Endothelial cell of umbilical vein (primary cell): ENCODE results near the gene PRIMPOL. TPM values are rescaled to one million over a fixed set of nuclear protein-coding genes. Genes with fewer than 3 reads are reported as not detected.

Experiments
- BruUV-seq: library from RNA; stranded (reverse); fragments of 400-500 nt; replicated peaks from 2 replicates; lab custom pipeline; 2021; lab: Mats Ljungman, UMichigan
- CTCF ChIA-PET: fragments of 300-600, 350-600 bp; sonication (Branson Sonifier 250); formaldehyde crosslinking; loops from one replicate; lab custom pipeline; 2021; ENCODE audit warnings: antibody characterized with exemption, inconsistent platforms; lab: Charles Lee
- POLR2A ChIA-PET: fragments of 300-600, 350-600 bp; sonication (Branson Sonifier 250); formaldehyde crosslinking; loops from one replicate; lab custom pipeline; 2021; ENCODE audit warnings: antibody characterized with exemption, inconsistent platforms; lab: Charles Lee
- DNase-seq: peaks from one replicate; pipeline ENCODE4 v3.0.0-alpha.2; 2011; ENCODE audit warnings: low read depth, low spot score
- FAIRE-seq: peaks from 2 replicates; lab custom pipeline; 2011; peaks lifted over from hg19 to GRCh38; lab: Jason Lieb, UNC
- H2AFZ ChIP-seq: 2 replicates; pipeline ENCODE4 v1.6.0; 2012; ENCODE audit warnings: low read depth, low read length, control low read depth, inconsistent platforms
- H3K27ac ChIP-seq: 2 replicates; pipeline ENCODE4 v1.5.1; 2011; ENCODE audit warnings: low read depth, mild to moderate bottlenecking, control low read depth, low read length, moderate library complexity; ENCODE audit not compliant: insufficient read depth
- H3K27me3 ChIP-seq, 2 experiments: 2 replicates each; pipeline versions ENCODE4 v1.6.0 to v1.6.1; 2011; ENCODE audit warnings: low read length in 2 of 2, mixed read lengths in 1 of 2; ENCODE audit not compliant: control insufficient read depth in 2 of 2, insufficient read depth in 2 of 2
- H3K36me3 ChIP-seq, 2 experiments: 2 replicates in 1 of 2; 3 replicates in 1 of 2; pipeline ENCODE4 v1.5.1; 2011; ENCODE audit warnings: low read length in 2 of 2, mild to moderate bottlenecking in 1 of 2, moderate library complexity in 1 of 2; ENCODE audit not compliant: control insufficient read depth in 2 of 2, insufficient read depth in 2 of 2; ENCODE audit errors: extremely low read depth in 1 of 2
- H3K4me1 ChIP-seq: 3 replicates; pipeline ENCODE4 v1.5.1; 2011; ENCODE audit warnings: mild to moderate bottlenecking, low read length; ENCODE audit not compliant: control insufficient read depth, insufficient read depth; ENCODE audit errors: extremely low read depth
- H3K4me2 ChIP-seq: 2 replicates; pipeline ENCODE4 v1.6.1; 2011; ENCODE audit warnings: low read length, control low read depth, mixed read lengths; ENCODE audit not compliant: insufficient read depth
- H3K4me3 ChIP-seq, 3 experiments: fragments of 200-600 bp in 1 of 3; sonication (generic), shearing (Covaris generic) in 1 of 3; replicated peaks in 1 of 3; 2 replicates each; pipeline ENCODE4 v1.5.1; 2011 to 2016; ENCODE audit warnings: control low read depth in 3 of 3, low read length in 3 of 3, mild to moderate bottlenecking in 2 of 3, inconsistent platforms in 1 of 3, low read depth in 1 of 3, moderate library complexity in 1 of 3; ENCODE audit not compliant: insufficient read depth in 1 of 3
- H3K79me2 ChIP-seq: 2 replicates; pipeline ENCODE4 v1.6.0; 2012; ENCODE audit warnings: low read length, inconsistent platforms; ENCODE audit not compliant: control insufficient read depth, insufficient read depth
- H3K9ac ChIP-seq: replicated peaks from 2 replicates; pipeline ENCODE3; 2011; ENCODE audit warnings: low read length, control low read depth; ENCODE audit not compliant: insufficient read depth; ENCODE audit errors: extremely low read depth
- H3K9me1 ChIP-seq: replicated peaks from 3 replicates; pipeline ENCODE4 v1.6.0; 2011; ENCODE audit warnings: mild to moderate bottlenecking, low read length; ENCODE audit not compliant: control insufficient read depth, insufficient read depth; ENCODE audit errors: extremely low read depth
- H3K9me3 ChIP-seq: replicated peaks from 2 replicates; pipeline ENCODE4 v1.5.1; 2012; ENCODE audit warnings: low read length, inconsistent platforms; ENCODE audit not compliant: control insufficient read depth, insufficient read depth
- H4K20me1 ChIP-seq: replicated peaks from 2 replicates; pipeline ENCODE3; 2011; ENCODE audit warnings: mild to moderate bottlenecking, low read length; ENCODE audit not compliant: control insufficient read depth, insufficient read depth; ENCODE audit errors: extremely low read depth
- EZH2 ChIP-seq: IDR thresholded peaks from 2 replicates; pipeline ENCODE4 v1.6.1; 2012; ENCODE audit warnings: borderline replicate concordance, low read depth, mild to moderate bottlenecking, moderate library complexity, low read length, inconsistent platforms; ENCODE audit not compliant: severe bottlenecking
- FOS ChIP-seq: IDR thresholded peaks from 2 replicates; pipeline ENCODE4 v1.6.1; 2011; ENCODE audit warnings: mild to moderate bottlenecking, low read length, moderate library complexity, borderline replicate concordance; ENCODE audit not compliant: insufficient read depth
- POLR2A ChIP-seq: IDR thresholded peaks from 2 replicates; pipeline ENCODE4 v1.6.1; 2012; ENCODE audit warnings: low read depth, mild to moderate bottlenecking, control low read depth, low read length
- dilution Hi-C: fragments of 300-500 bp; cut with MboI; formaldehyde crosslinking; loops from one replicate; pipeline ENCODE4 v1.15.0; 2019; ENCODE audit warnings: low sequenced_read_pairs; ENCODE audit not compliant: extremely low pct_ligation_motif_present
- intact Hi-C: fragments of 100-400 bp; cut with micrococcal nuclease; formaldehyde crosslinking; loops from one replicate; pipeline ENCODE4 v1.10.0; 2022
- polyA plus RNA-seq, 4 experiments: library from polyadenylated mRNA; depleted of rRNA in 3 of 4; stranded (reverse) in 3 of 4; unstranded in 1 of 4; fragments of >200 nt; gene quantifications; 2 replicates each; pipeline versions ENCODE4 v1.2.1 to v1.2.3, GENCODE V29; 2011 to 2012; ENCODE audit warnings: missing spikeins in 1 of 4
- total RNA-seq: library from RNA; stranded (reverse); gene quantifications from 2 replicates; pipeline ENCODE4 v1.2.3, GENCODE V29; 2021
- TF ChIP-seq, protein P1 (sequence below): IDR thresholded peaks from 2 replicates; pipeline ENCODE4 v1.6.1; 2011; ENCODE audit not compliant: insufficient read depth, insufficient read length
- TF ChIP-seq, protein P2 (sequence below), 2 donors: IDR thresholded peaks; 1 replicate in 1 of 2; 2 replicates in 1 of 2; pipeline ENCODE4 v1.5.1; 2011; ENCODE audit warnings: low read length in 2 of 2, mild to moderate bottlenecking in 2 of 2, moderate library complexity in 2 of 2, control low read depth in 1 of 2, inconsistent platforms in 1 of 2, low read depth in 1 of 2; ENCODE audit not compliant: insufficient read depth in 1 of 2; ENCODE audit errors: extremely low read depth in 1 of 2

The PRIMPOL gene
- total and polyA plus RNA-seq, 2 donors (not counting 3 experiments of a cell fraction or from before 2014, with no cell fraction given) = 5.9 to 11.1 TPM

DNA sequence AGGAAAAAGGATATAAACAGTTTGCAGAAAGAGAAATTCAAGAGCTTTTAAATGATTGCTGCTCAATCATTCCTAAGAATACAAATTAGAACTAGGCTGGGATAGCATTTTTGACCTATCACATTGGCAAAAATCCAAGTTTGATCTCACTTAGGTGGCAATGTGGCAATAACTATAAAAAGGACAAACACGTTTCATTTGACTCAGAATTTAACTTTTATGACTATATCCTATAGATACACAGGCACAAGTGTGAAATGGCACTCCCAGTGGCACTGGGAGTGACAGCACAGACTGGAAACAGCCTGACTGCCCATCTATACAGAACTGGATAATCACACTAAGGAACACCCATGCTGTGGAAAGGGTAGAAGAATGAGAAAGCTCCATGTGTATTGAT is 73.3 kb downstream of the PRIMPOL start:
- POLR2A ChIA-PET = interaction anchor here (0.7 kb wide), 1 partner anchor 73 kb away, joined by 4 read pairs; the partner anchor contains the start of genes CASP3 and PRIMPOL

More for the DNA sequence above, 73.3 kb downstream of the PRIMPOL start:
- Histone ChIP-seq H3K27me3 (no peaks in the 10 kb centered on the region), H3K4me2 (no peak overlapping the region), H3K36me3 (peaks cover 0 to 8% of the 10 kb centered on the region in 2 experiments), H3K27ac (no peak overlapping the region), H3K9me1 (no peaks in the 10 kb centered on the region), H3K79me2 (peaks cover 17% of the 10 kb centered on the region), H3K4me3 (no peak overlapping the region), H4K20me1 (no peaks in the 10 kb centered on the region), H3K9me3 (no peaks in the 10 kb centered on the region), H3K4me1 (no peaks in the 10 kb centered on the region), H2AFZ (no peak overlapping the region), H3K9ac (no peak overlapping the region)
- CTCF ChIA-PET = interaction anchor here (0.6 to 1.9 kb wide), 6 partner anchors 11 to 459 kb away, joined by 3 to 11 read pairs (median 4); partner anchors contain the start of genes CASP3, CENPU and PRIMPOL
- no peak for DNase-seq
- BruUV-seq = no TSS peak
- intact Hi-C loops (no loop called here), dilution Hi-C loops (no loop called here)
- FAIRE-seq = no peak
- TF ChIP-seq, protein P1, sequence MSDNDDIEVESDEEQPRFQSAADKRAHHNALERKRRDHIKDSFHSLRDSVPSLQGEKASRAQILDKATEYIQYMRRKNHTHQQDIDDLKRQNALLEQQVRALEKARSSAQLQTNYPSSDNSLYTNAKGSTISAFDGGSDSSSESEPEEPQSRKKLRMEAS = no peak
- TF ChIP-seq EZH2 = no peak
- no peak for TF ChIP-seq POLR2A
- TF ChIP-seq, protein P2, sequence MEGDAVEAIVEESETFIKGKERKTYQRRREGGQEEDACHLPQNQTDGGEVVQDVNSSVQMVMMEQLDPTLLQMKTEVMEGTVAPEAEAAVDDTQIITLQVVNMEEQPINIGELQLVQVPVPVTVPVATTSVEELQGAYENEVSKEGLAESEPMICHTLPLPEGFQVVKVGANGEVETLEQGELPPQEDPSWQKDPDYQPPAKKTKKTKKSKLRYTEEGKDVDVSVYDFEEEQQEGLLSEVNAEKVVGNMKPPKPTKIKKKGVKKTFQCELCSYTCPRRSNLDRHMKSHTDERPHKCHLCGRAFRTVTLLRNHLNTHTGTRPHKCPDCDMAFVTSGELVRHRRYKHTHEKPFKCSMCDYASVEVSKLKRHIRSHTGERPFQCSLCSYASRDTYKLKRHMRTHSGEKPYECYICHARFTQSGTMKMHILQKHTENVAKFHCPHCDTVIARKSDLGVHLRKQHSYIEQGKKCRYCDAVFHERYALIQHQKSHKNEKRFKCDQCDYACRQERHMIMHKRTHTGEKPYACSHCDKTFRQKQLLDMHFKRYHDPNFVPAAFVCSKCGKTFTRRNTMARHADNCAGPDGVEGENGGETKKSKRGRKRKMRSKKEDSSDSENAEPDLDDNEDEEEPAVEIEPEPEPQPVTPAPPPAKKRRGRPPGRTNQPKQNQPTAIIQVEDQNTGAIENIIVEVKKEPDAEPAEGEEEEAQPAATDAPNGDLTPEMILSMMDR (IDR thresholded peaks at IDR 0.05; ENCODE audit: extremely low read depth in 1 of 2, insufficient read depth in 1 of 2, low read depth in 1 of 2, low read length in 2 of 2) = no peak
- no peak for TF ChIP-seq FOS
